Prostate gland (tissue), 2 donors: ENCODE results near the gene SORBS2.

Source experiments
- CTCF ChIP-seq, 4 experiments: fragments of 200-600 bp in 2 of 4; fragments of 450-650 bp in 2 of 4; sonication (generic) in 2 of 4; IDR thresholded peaks; 1 replicate in 3 of 4; 2 replicates in 1 of 4; pipeline ENCODE4 v1.5.1; 2016 to 2019; ENCODE audit warnings: antibody characterized with exemption in 4 of 4, mild to moderate bottlenecking in 2 of 4, moderate library complexity in 2 of 4
- POLR2A ChIP-seq: fragments of 450-650 bp; IDR thresholded peaks from one replicate; pipeline ENCODE4 v1.6.1; 2016; ENCODE audit warnings: antibody characterized with exemption, mild to moderate bottlenecking

- TF ChIP-seq CTCF (IDR thresholded peaks at IDR 0.05): no peak
- no peak for TF ChIP-seq POLR2A
Measured at GRCh38 chr4:185570727-185571126, 241.3 kb downstream of the SORBS2 start.
